Vagina (tissue), 2 donors: ENCODE measurements around the gene RBM33. TPM values are rescaled to one million over a fixed set of nuclear protein-coding genes. Genes with fewer than 3 reads are reported as not detected.

Source experiments
- DNase-seq, 2 donors: peaks; one replicate each; pipeline ENCODE4 v3.0.0-alpha.2; 2017; ENCODE audit errors: extremely low spot score in 2 of 2
- H3K27ac ChIP-seq: fragments of 200-600 bp; sonication (generic); one replicate; pipeline ENCODE4 v1.5.1; 2019
- H3K27me3 ChIP-seq: fragments of 200-600 bp; sonication (generic); one replicate; pipeline ENCODE4 v1.5.1; 2019
- H3K36me3 ChIP-seq, 2 donors: fragments of 200-600 bp; sonication (generic); one replicate each; pipeline ENCODE4 v1.5.1; 2017 to 2019
- H3K4me1 ChIP-seq: fragments of 200-600 bp; sonication (generic); one replicate; pipeline ENCODE4 v1.5.1; 2019
- H3K4me3 ChIP-seq, 2 donors: fragments of 200-600 bp; sonication (generic); 1 replicate in 1 of 2; 2 replicates in 1 of 2; pipeline ENCODE4 v1.5.1; 2016 to 2019
- H3K9me3 ChIP-seq: fragments of 200-600 bp; sonication (generic); one replicate; pipeline ENCODE4 v1.5.1; 2019
- POLR2A ChIP-seq, 2 donors: fragments of 450-650 bp; IDR thresholded peaks; one replicate each; pipeline ENCODE4 v1.6.1; 2017; ENCODE audit warnings: antibody characterized with exemption in 2 of 2, mild to moderate bottlenecking in 2 of 2, moderate library complexity in 2 of 2
- POLR2AphosphoS5 ChIP-seq, 2 donors: sonication (generic); formaldehyde crosslinking; IDR thresholded peaks; one replicate each; pipeline ENCODE4 v1.9.0; 2017; ENCODE audit warnings: antibody characterized with exemption in 2 of 2, mild to moderate bottlenecking in 2 of 2, low read depth in 1 of 2; ENCODE audit not compliant: insufficient read depth in 1 of 2
- intact Hi-C: fragments of 100-400 bp; cut with DNase I; formaldehyde crosslinking; loops from one replicate; pipeline ENCODE4 v1.15.1; 2023
- total RNA-seq: library from RNA; depleted of rRNA; stranded (reverse); fragments of >200 nt; gene quantifications from one replicate; pipeline ENCODE4 v1.2.3, GENCODE V29; 2016
- TF ChIP-seq, protein P1 (sequence below), 3 experiments: fragments of 450-650 bp in 2 of 3; fragments of 200-600 bp in 1 of 3; sonication (generic) in 1 of 3; IDR thresholded peaks; one replicate each; pipeline ENCODE4 v1.5.1; 2017 to 2019; ENCODE audit warnings: antibody characterized with exemption in 3 of 3, mild to moderate bottlenecking in 2 of 3, moderate library complexity in 2 of 3

Gene RBM33
- total RNA-seq, 1 donor from 2014 or later: 63.8 TPM

DNA sequence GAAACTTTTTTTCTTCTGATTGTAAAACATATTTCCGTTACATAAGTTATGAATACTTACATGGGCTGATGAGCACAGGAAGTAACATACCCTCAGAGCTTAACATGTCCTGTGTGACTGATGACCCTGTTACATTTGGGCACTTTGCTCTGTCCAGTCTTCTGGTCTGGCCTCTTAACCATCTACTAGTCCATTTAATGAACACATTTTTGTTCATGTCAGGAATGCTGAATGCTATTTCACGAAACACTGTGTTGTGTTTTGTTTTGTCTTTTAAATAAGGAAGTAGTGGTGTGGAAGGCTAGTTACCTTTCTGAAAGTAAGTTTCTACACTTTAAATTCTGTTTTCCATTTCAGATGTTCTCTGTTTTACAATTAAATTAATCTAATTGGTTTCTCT, 77.7 kb downstream of the RBM33 start:
- Histone ChIP-seq H3K36me3 (peaks cover 0 to 13% of the 10 kb centered on the region in 2 donors), H3K27ac (no peak overlapping the region), H3K4me1 (no peaks in the 10 kb centered on the region), H3K4me3 (no peak overlapping the region), H3K9me3 (no peaks in the 10 kb centered on the region), H3K27me3 (no peaks in the 10 kb centered on the region)
- DNase-seq: no peak
- intact Hi-C loops: no loop called here
- TF ChIP-seq POLR2A (IDR thresholded peaks at IDR 0.05): no peak
- TF ChIP-seq, protein P1, sequence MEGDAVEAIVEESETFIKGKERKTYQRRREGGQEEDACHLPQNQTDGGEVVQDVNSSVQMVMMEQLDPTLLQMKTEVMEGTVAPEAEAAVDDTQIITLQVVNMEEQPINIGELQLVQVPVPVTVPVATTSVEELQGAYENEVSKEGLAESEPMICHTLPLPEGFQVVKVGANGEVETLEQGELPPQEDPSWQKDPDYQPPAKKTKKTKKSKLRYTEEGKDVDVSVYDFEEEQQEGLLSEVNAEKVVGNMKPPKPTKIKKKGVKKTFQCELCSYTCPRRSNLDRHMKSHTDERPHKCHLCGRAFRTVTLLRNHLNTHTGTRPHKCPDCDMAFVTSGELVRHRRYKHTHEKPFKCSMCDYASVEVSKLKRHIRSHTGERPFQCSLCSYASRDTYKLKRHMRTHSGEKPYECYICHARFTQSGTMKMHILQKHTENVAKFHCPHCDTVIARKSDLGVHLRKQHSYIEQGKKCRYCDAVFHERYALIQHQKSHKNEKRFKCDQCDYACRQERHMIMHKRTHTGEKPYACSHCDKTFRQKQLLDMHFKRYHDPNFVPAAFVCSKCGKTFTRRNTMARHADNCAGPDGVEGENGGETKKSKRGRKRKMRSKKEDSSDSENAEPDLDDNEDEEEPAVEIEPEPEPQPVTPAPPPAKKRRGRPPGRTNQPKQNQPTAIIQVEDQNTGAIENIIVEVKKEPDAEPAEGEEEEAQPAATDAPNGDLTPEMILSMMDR (IDR thresholded peaks at IDR 0.05): no peak
- TF ChIP-seq POLR2AphosphoS5 (IDR thresholded peaks at IDR 0.05; ENCODE audit: insufficient read depth in 1 of 2, low read depth in 1 of 2): no peak

DNA sequence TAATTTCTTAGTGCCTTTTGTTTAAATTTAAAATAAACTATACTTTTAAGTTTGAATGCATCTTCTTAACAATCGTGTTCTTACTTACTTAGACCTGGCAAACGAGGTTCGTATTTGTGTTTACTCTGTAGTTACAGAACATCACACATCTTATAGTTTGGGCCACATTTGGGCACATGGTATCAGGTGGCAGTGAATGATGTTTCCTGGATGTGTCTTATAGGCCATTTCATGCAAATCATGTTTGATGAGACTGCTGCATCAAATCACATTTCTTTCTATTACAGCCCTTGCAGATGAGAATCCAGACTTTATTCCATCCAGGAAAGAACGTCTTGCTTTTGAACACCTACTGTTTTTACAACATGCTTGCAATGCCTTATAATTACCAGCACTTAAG, 78.5 kb downstream of the RBM33 start:
- Histone ChIP-seq H3K4me3 (no peak overlapping the region), H3K4me1 (no peaks in the 10 kb centered on the region), H3K27ac (no peak overlapping the region), H3K27me3 (no peaks in the 10 kb centered on the region), H3K9me3 (no peaks in the 10 kb centered on the region), H3K36me3 (peaks cover 0 to 10% of the 10 kb centered on the region in 2 donors)
- TF ChIP-seq, protein P1 (IDR thresholded peaks at IDR 0.05): no peak
- no peak for TF ChIP-seq POLR2AphosphoS5 (IDR thresholded peaks at IDR 0.05; ENCODE audit: insufficient read depth in 1 of 2, low read depth in 1 of 2)
- TF ChIP-seq POLR2A (IDR thresholded peaks at IDR 0.05): no peak
- intact Hi-C loops: no loop called here
- DNase-seq: no peak

DNA sequence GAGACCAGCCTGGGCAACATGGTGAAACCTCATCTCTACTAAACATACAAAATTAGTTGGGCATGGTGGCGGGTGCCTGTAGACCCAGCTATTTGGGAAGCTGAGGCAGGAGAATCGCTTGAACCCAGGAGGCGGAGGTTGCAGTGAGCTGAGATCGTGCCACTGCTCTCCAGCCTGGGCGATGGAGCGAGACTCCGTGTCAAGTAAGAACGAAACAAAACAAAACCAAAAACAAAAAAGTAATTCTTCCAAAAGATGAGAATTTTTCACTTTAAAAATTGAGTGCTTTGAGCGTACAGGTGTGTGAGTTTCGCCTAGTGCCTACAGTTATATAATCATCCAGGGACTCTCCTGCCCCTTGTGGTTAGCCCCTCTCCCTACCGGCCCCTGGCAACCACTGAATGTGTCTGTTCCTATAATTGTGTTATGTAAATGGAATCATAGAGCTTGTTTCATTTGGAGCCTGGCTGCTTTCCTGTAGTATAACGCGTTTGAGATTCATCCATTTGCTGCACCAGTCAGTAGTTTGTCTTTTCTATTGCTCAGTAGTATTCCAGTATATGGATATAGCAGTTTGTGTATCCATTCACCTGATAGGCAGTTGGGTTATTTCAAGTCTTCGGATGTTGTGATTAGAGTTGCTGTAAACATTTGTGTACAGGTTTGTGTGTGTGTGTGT, 80.0 kb downstream of the RBM33 start:
- H3K27me3 ChIP-seq: no peaks in the 10 kb centered on the region
- intact Hi-C loops: no loop called here
- H3K4me3 ChIP-seq: no peak overlapping the region
- H3K4me1 ChIP-seq: no peaks in the 10 kb centered on the region
- peaks cover 0 to 5% of the 10 kb centered on the region in 2 donors for H3K36me3 ChIP-seq
- H3K9me3 ChIP-seq: no peaks in the 10 kb centered on the region
- no peak for DNase-seq
- H3K27ac ChIP-seq: no peak overlapping the region
- TF ChIP-seq POLR2A (IDR thresholded peaks at IDR 0.05) (no peak), POLR2AphosphoS5 (IDR thresholded peaks at IDR 0.05; ENCODE audit: insufficient read depth in 1 of 2, low read depth in 1 of 2) (no peak)
- TF ChIP-seq, protein P1 (IDR thresholded peaks at IDR 0.05): no peak

DNA sequence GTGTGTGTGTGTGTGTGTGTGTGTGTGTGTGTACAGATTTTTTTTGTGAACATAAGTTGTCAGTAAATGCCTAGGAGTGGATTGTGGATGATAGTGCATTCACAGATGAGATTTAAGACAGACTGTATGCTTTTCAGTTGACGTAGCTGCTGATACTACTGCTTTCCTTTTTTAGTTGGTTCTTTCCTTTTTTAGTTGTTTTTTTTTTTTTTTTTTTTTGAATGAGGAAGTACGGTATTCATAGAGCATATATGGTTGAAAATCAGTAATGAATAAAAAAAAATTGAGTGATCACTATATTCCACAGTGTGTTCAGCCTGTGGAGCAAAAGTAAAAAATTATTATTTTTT, 80.5 kb downstream of the RBM33 start:
- no peaks in the 10 kb centered on the region for H3K4me1 ChIP-seq
- H3K27me3 ChIP-seq: no peaks in the 10 kb centered on the region
- H3K27ac ChIP-seq: no peak overlapping the region
- no peaks in the 10 kb centered on the region for H3K9me3 ChIP-seq
- H3K4me3 ChIP-seq: no peak overlapping the region
- DNase-seq: no peak
- TF ChIP-seq, protein P1 (IDR thresholded peaks at IDR 0.05): no peak
- TF ChIP-seq POLR2AphosphoS5 (IDR thresholded peaks at IDR 0.05; ENCODE audit: insufficient read depth in 1 of 2, low read depth in 1 of 2) (no peak), POLR2A (IDR thresholded peaks at IDR 0.05) (no peak)
- H3K36me3 ChIP-seq: peaks cover 0 to 5% of the 10 kb centered on the region in 2 donors
- intact Hi-C loops: no loop called here

DNA sequence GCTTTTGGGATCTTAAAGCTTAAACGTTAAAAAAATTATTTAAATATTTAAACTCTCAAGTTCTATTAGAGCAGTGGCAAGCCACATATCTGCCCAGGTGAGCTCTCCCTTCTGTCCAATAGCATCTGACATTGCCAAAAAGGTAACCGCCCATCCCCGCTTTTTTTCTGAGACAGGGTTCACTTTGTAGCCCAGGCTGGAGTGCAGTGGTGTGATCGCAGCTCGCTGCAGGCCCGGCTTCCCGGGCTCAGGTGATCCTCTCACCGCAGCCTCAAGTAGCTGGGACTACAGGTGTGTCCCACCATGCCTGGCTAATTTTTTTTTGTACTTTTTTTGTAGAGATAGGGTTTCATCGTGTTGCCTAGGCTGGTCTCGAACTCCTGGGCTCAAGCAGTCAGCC, 83.2 kb downstream of the RBM33 start:
- DNase-seq: no peak
- H3K4me3 ChIP-seq: no peak overlapping the region
- TF ChIP-seq, protein P1 (IDR thresholded peaks at IDR 0.05): no peak
- no peak for TF ChIP-seq POLR2AphosphoS5 (IDR thresholded peaks at IDR 0.05; ENCODE audit: insufficient read depth in 1 of 2, low read depth in 1 of 2)
- no peak for TF ChIP-seq POLR2A (IDR thresholded peaks at IDR 0.05)
- no peaks in the 10 kb centered on the region for H3K9me3 ChIP-seq
- H3K36me3 ChIP-seq: peaks cover 0 to 5% of the 10 kb centered on the region in 2 donors
- H3K27me3 ChIP-seq: no peaks in the 10 kb centered on the region
- H3K4me1 ChIP-seq: no peaks in the 10 kb centered on the region
- intact Hi-C loops: no loop called here
- no peak overlapping the region for H3K27ac ChIP-seq
